Endothelial cell of umbilical vein (primary cell): ENCODE data around the gene BAZ1A. TPM values are rescaled to one million over a fixed set of nuclear protein-coding genes. Genes with fewer than 3 reads are reported as not detected.

Experiments used
- BruUV-seq: library from RNA; stranded (reverse); fragments of 400-500 nt; replicated peaks from 2 replicates; lab custom pipeline; 2021; lab: Mats Ljungman, UMichigan
- CTCF ChIA-PET: fragments of 300-600, 350-600 bp; sonication (Branson Sonifier 250); formaldehyde crosslinking; loops from one replicate; lab custom pipeline; 2021; ENCODE audit warnings: antibody characterized with exemption, inconsistent platforms; lab: Charles Lee
- POLR2A ChIA-PET: fragments of 300-600, 350-600 bp; sonication (Branson Sonifier 250); formaldehyde crosslinking; loops from one replicate; lab custom pipeline; 2021; ENCODE audit warnings: antibody characterized with exemption, inconsistent platforms; lab: Charles Lee
- DNase-seq: peaks from one replicate; pipeline ENCODE4 v3.0.0-alpha.2; 2011; ENCODE audit warnings: low read depth, low spot score
- FAIRE-seq: peaks from 2 replicates; lab custom pipeline; 2011; peaks lifted over from hg19 to GRCh38; lab: Jason Lieb, UNC
- H2AFZ ChIP-seq: 2 replicates; pipeline ENCODE4 v1.6.0; 2012; ENCODE audit warnings: low read depth, low read length, control low read depth, inconsistent platforms
- H3K27ac ChIP-seq: 2 replicates; pipeline ENCODE4 v1.5.1; 2011; ENCODE audit warnings: low read depth, mild to moderate bottlenecking, control low read depth, low read length, moderate library complexity; ENCODE audit not compliant: insufficient read depth
- H3K27me3 ChIP-seq, 2 experiments: 2 replicates each; pipeline versions ENCODE4 v1.6.0 to v1.6.1; 2011; ENCODE audit warnings: low read length in 2 of 2, mixed read lengths in 1 of 2; ENCODE audit not compliant: control insufficient read depth in 2 of 2, insufficient read depth in 2 of 2
- H3K36me3 ChIP-seq, 2 experiments: 2 replicates in 1 of 2; 3 replicates in 1 of 2; pipeline ENCODE4 v1.5.1; 2011; ENCODE audit warnings: low read length in 2 of 2, mild to moderate bottlenecking in 1 of 2, moderate library complexity in 1 of 2; ENCODE audit not compliant: control insufficient read depth in 2 of 2, insufficient read depth in 2 of 2; ENCODE audit errors: extremely low read depth in 1 of 2
- H3K4me1 ChIP-seq: 3 replicates; pipeline ENCODE4 v1.5.1; 2011; ENCODE audit warnings: mild to moderate bottlenecking, low read length; ENCODE audit not compliant: control insufficient read depth, insufficient read depth; ENCODE audit errors: extremely low read depth
- H3K4me2 ChIP-seq: 2 replicates; pipeline ENCODE4 v1.6.1; 2011; ENCODE audit warnings: low read length, control low read depth, mixed read lengths; ENCODE audit not compliant: insufficient read depth
- H3K4me3 ChIP-seq, 3 experiments: fragments of 200-600 bp in 1 of 3; sonication (generic), shearing (Covaris generic) in 1 of 3; replicated peaks in 1 of 3; 2 replicates each; pipeline ENCODE4 v1.5.1; 2011 to 2016; ENCODE audit warnings: control low read depth in 3 of 3, low read length in 3 of 3, mild to moderate bottlenecking in 2 of 3, inconsistent platforms in 1 of 3, low read depth in 1 of 3, moderate library complexity in 1 of 3; ENCODE audit not compliant: insufficient read depth in 1 of 3
- H3K79me2 ChIP-seq: 2 replicates; pipeline ENCODE4 v1.6.0; 2012; ENCODE audit warnings: low read length, inconsistent platforms; ENCODE audit not compliant: control insufficient read depth, insufficient read depth
- H3K9ac ChIP-seq: replicated peaks from 2 replicates; pipeline ENCODE3; 2011; ENCODE audit warnings: low read length, control low read depth; ENCODE audit not compliant: insufficient read depth; ENCODE audit errors: extremely low read depth
- H3K9me1 ChIP-seq: replicated peaks from 3 replicates; pipeline ENCODE4 v1.6.0; 2011; ENCODE audit warnings: mild to moderate bottlenecking, low read length; ENCODE audit not compliant: control insufficient read depth, insufficient read depth; ENCODE audit errors: extremely low read depth
- H3K9me3 ChIP-seq: replicated peaks from 2 replicates; pipeline ENCODE4 v1.5.1; 2012; ENCODE audit warnings: low read length, inconsistent platforms; ENCODE audit not compliant: control insufficient read depth, insufficient read depth
- H4K20me1 ChIP-seq: replicated peaks from 2 replicates; pipeline ENCODE3; 2011; ENCODE audit warnings: mild to moderate bottlenecking, low read length; ENCODE audit not compliant: control insufficient read depth, insufficient read depth; ENCODE audit errors: extremely low read depth
- CTCF ChIP-seq, 2 donors: IDR thresholded peaks; 1 replicate in 1 of 2; 2 replicates in 1 of 2; pipeline ENCODE4 v1.5.1; 2011; ENCODE audit warnings: low read length in 2 of 2, mild to moderate bottlenecking in 2 of 2, moderate library complexity in 2 of 2, control low read depth in 1 of 2, inconsistent platforms in 1 of 2, low read depth in 1 of 2; ENCODE audit not compliant: insufficient read depth in 1 of 2; ENCODE audit errors: extremely low read depth in 1 of 2
- EZH2 ChIP-seq: IDR thresholded peaks from 2 replicates; pipeline ENCODE4 v1.6.1; 2012; ENCODE audit warnings: borderline replicate concordance, low read depth, mild to moderate bottlenecking, moderate library complexity, low read length, inconsistent platforms; ENCODE audit not compliant: severe bottlenecking
- FOS ChIP-seq: IDR thresholded peaks from 2 replicates; pipeline ENCODE4 v1.6.1; 2011; ENCODE audit warnings: mild to moderate bottlenecking, low read length, moderate library complexity, borderline replicate concordance; ENCODE audit not compliant: insufficient read depth
- JUN ChIP-seq: IDR thresholded peaks from 2 replicates; pipeline ENCODE4 v1.6.1; 2011; ENCODE audit warnings: borderline replicate concordance, low read depth; ENCODE audit not compliant: insufficient read length, insufficient read depth
- MYC ChIP-seq: IDR thresholded peaks from one replicate; pipeline ENCODE4 v1.6.1; 2011; ENCODE audit warnings: mild to moderate bottlenecking, low read depth, low read length
- POLR2A ChIP-seq: IDR thresholded peaks from 2 replicates; pipeline ENCODE4 v1.6.1; 2012; ENCODE audit warnings: low read depth, mild to moderate bottlenecking, control low read depth, low read length
- POLR2AphosphoS5 ChIP-seq: IDR thresholded peaks from 2 replicates; pipeline ENCODE4 v1.6.1; 2012; ENCODE audit warnings: low read depth, mild to moderate bottlenecking, control low read depth, low read length, moderate library complexity; ENCODE audit not compliant: insufficient read depth
- dilution Hi-C: fragments of 300-500 bp; cut with MboI; formaldehyde crosslinking; loops from one replicate; pipeline ENCODE4 v1.15.0; 2019; ENCODE audit warnings: low sequenced_read_pairs; ENCODE audit not compliant: extremely low pct_ligation_motif_present
- intact Hi-C: fragments of 100-400 bp; cut with micrococcal nuclease; formaldehyde crosslinking; loops from one replicate; pipeline ENCODE4 v1.10.0; 2022
- polyA plus RNA-seq, 4 experiments: library from polyadenylated mRNA; depleted of rRNA in 3 of 4; stranded (reverse) in 3 of 4; unstranded in 1 of 4; fragments of >200 nt; gene quantifications; 2 replicates each; pipeline versions ENCODE4 v1.2.1 to v1.2.3, GENCODE V29; 2011 to 2012; ENCODE audit warnings: missing spikeins in 1 of 4
- small RNA-seq: library from RNA; depleted of rRNA; stranded (forward); fragments of <200 nt; gene quantifications from one replicate; pipeline ENCODE3, GENCODE V24; 2012; ENCODE audit warnings: low replicate concordance, low read depth; ENCODE audit not compliant: insufficient read depth, insufficient read length
- total RNA-seq: library from RNA; stranded (reverse); gene quantifications from 2 replicates; pipeline ENCODE4 v1.2.3, GENCODE V29; 2021
- TF ChIP-seq, protein P1 (sequence below): IDR thresholded peaks from 2 replicates; pipeline ENCODE4 v1.6.1; 2011; ENCODE audit not compliant: insufficient read depth, insufficient read length

BAZ1A gene
- total and polyA plus RNA-seq, 2 donors (not counting 3 experiments of a cell fraction or from before 2014, with no cell fraction given): 15.2 to 52.1 TPM

DNA sequence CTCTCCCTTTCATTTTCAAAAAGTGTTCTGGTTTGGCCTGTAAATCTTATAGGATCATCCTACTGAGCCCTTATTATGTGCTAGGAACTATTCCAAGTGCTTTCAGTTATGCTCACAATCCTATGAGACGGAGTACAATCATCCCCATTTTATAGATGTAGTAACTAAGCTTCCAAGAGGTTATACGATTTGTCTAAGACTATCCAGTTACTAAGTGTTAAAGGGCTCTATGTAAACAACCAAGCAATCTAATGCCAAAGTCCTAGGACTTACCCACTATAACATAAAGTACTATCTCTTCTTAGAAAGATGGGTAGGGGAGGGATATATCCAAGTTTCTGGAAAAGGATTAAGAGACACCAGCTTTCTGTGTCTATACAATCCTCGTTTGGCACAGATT lies 167.4 kb downstream of the BAZ1A start:
- Histone ChIP-seq H3K27me3 (no peaks in the 10 kb centered on the region), H3K4me3 (no peak overlapping the region), H3K79me2 (peaks cover 10% of the 10 kb centered on the region), H3K4me1 (peaks cover 11% of the 10 kb centered on the region), H4K20me1 (no peaks in the 10 kb centered on the region), H2AFZ (no peak overlapping the region), H3K9ac (no peak overlapping the region), H3K9me1 (no peaks in the 10 kb centered on the region), H3K4me2 (no peak overlapping the region), H3K27ac (no peak overlapping the region), H3K36me3 (peaks cover 0 to 8% of the 10 kb centered on the region in 2 experiments), H3K9me3 (no peaks in the 10 kb centered on the region)
- dilution Hi-C loops: no loop called here
- ChIA-PET CTCF (interaction anchor here (1.0 to 6.8 kb wide), 3 partner anchors 8 to 35 kb away, joined by 3 to 36 read pairs (median 3); no protein-coding TSS in a partner anchor), POLR2A (no interaction called here)
- no TSS peak for BruUV-seq
- TF ChIP-seq POLR2A (no peak), JUN (no peak), MYC (no peak), EZH2 (no peak), FOS (no peak), CTCF (IDR thresholded peaks at IDR 0.05; ENCODE audit: extremely low read depth in 1 of 2, insufficient read depth in 1 of 2, low read depth in 1 of 2, low read length in 2 of 2) (no peak), POLR2AphosphoS5 (no peak)
- TF ChIP-seq, protein P1, sequence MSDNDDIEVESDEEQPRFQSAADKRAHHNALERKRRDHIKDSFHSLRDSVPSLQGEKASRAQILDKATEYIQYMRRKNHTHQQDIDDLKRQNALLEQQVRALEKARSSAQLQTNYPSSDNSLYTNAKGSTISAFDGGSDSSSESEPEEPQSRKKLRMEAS: no peak
- intact Hi-C loops: no loop called here
- DNase-seq (no peak), FAIRE-seq (no peak)

Small RNA genes within 50 kb of the gene (small RNA-seq; reads per million reads assigned to genes)
- gene AL121603.1 (not detected), gene RNU7-41P (not detected)

Other genes with a start within 250 kb of the BAZ1A start
- 91.6 and 95.1 TPM in 2 replicates for gene SNX6, start 245.2 kb downstream of the BAZ1A start, total RNA-seq
- 69.3 and 120 TPM in 2 replicates for gene SNX6, start 245.2 kb downstream of the BAZ1A start, polyA plus RNA-seq
- 91.9 and 98.1 TPM in 2 replicates for gene CFL2, start 160.8 kb downstream of the BAZ1A start, total RNA-seq
- gene CFL2, start 160.8 kb downstream of the BAZ1A start, polyA plus RNA-seq: 34.4 and 42.8 TPM in 2 replicates
- 60.7 and 63.7 TPM in 2 replicates for gene SRP54, start 107.6 kb upstream of the BAZ1A start, total RNA-seq
- 22.6 and 32.8 TPM in 2 replicates for gene SRP54, start 107.6 kb upstream of the BAZ1A start, polyA plus RNA-seq
- 48.2 and 64.1 TPM in 2 replicates for gene FAM177A1, start 170.9 kb upstream of the BAZ1A start, total RNA-seq
- gene FAM177A1, start 170.9 kb upstream of the BAZ1A start, polyA plus RNA-seq: 19.9 and 22.1 TPM in 2 replicates
- 40.6 and 46.0 TPM in 2 replicates for gene PPP2R3C, start 246.6 kb upstream of the BAZ1A start, total RNA-seq
- 7.6 and 10.2 TPM in 2 replicates for gene PPP2R3C, start 246.6 kb upstream of the BAZ1A start, polyA plus RNA-seq
- 36.3 and 36.9 TPM in 2 replicates for gene PRORP, start 247.2 kb upstream of the BAZ1A start, total RNA-seq
- 24.5 and 28.8 TPM in 2 replicates for gene PRORP, start 247.2 kb upstream of the BAZ1A start, polyA plus RNA-seq